HG03521 (cell line): ENCODE measurements around the gene HCN3.

ENCODE experiments used
- ATAC-seq: cut with Tn5 transposase; IDR thresholded peaks from one replicate; pipeline ENCODE4 v1.9.1; 2021; ENCODE audit warnings: mild to moderate bottlenecking, moderate library complexity; ENCODE audit not compliant: unreplicated experiment

The HCN3 gene

GRCh38 chr1:155254228-155254713 is 23.0 kb upstream of the HCN3 start:
- no peak for ATAC-seq

- ATAC-seq = no peak
Measured at GRCh38 chr1:155254714-155255242, 22.5 kb upstream of the HCN3 start.

GRCh38 chr1:155255243-155256007 is 21.8 kb upstream of the HCN3 start, which contains the start of gene ENTREP3:
Gene ENTREP3 (minus strand): TSS chr1:155255483. CDS start chr1:155254877, 606 bp downstream.
- ATAC-seq = peak; percentile 66

- no peak for ATAC-seq
Measured at GRCh38 chr1:155256058-155256852, 21.0 kb upstream of the HCN3 start.

- no peak for ATAC-seq
Measured at GRCh38 chr1:155260276-155260675, 17.0 kb upstream of the HCN3 start.

GRCh38 chr1:155261493-155261851 is 15.8 kb upstream of the HCN3 start:
- ATAC-seq = no peak

GRCh38 chr1:155261852-155262673 is 15.2 kb upstream of the HCN3 start, which contains the start of gene SCAMP3:
Gene SCAMP3 (minus strand): TSS chr1:155262360. CDS start chr1:155262151, 209 bp downstream.
- ATAC-seq = peak; percentile 86

- ATAC-seq = no peak
Measured at GRCh38 chr1:155263067-155263466, 14.2 kb upstream of the HCN3 start.

GRCh38 chr1:155266553-155266952 is 10.7 kb upstream of the HCN3 start:
- no peak for ATAC-seq

- ATAC-seq = no peak
Measured at GRCh38 chr1:155267373-155267772, 9.9 kb upstream of the HCN3 start.

GRCh38 chr1:155268630-155269029 is 8.6 kb upstream of the HCN3 start:
- ATAC-seq = no peak

- ATAC-seq = no peak
Measured at GRCh38 chr1:155269381-155269780, 7.9 kb upstream of the HCN3 start.

GRCh38 chr1:155272466-155273342 is 4.6 kb upstream of the HCN3 start:
- peak; percentile 25 for ATAC-seq

- ATAC-seq = peak; percentile 84
Measured at GRCh38 chr1:155273343-155274245, 3.7 kb upstream of the HCN3 start, which contains the start of gene CLK2. Gene CLK2 (minus strand): TSS chr1:155273504. CDS start chr1:155270977, 2,527 bp downstream.

GRCh38 chr1:155277902-155278688 is 832 bp downstream of the HCN3 start:
- no peak for ATAC-seq

- no peak for ATAC-seq
Measured at GRCh38 chr1:155278689-155279160, 1.5 kb downstream of the HCN3 start.

GRCh38 chr1:155279268-155279667 is 2.0 kb downstream of the HCN3 start:
- ATAC-seq = no peak
